K562 (cell line): ENCODE data around the gene SLC30A1. TPM values are rescaled to one million over a fixed set of nuclear protein-coding genes. Genes with fewer than 3 reads are reported as not detected.

Experiments used
- ATF2 ChIP-seq: sonication (generic); formaldehyde crosslinking; IDR thresholded peaks from 2 replicates; pipeline ENCODE4 v1.8.1; 2022; ENCODE audit warnings: missing genetic modification reagents
- DNMT1 ChIP-seq: fragments of 450-650 bp; IDR thresholded peaks from 2 replicates; pipeline ENCODE4 v1.6.1; 2016; ENCODE audit warnings: antibody characterized with exemption, mild to moderate bottlenecking
- MCM5 ChIP-seq: fragments of 450-650 bp; IDR thresholded peaks from 2 replicates; pipeline ENCODE4 v1.6.1; 2016; ENCODE audit warnings: low read depth
- MYBL2 ChIP-seq, 2 experiments: fragments of 450-650 bp in 1 of 2; sonication (generic) in 1 of 2; formaldehyde crosslinking in 1 of 2; IDR thresholded peaks; 2 replicates each; pipeline versions ENCODE4 v1.6.1 to v1.8.1; 2017 to 2022; ENCODE audit warnings: borderline replicate concordance in 1 of 2, inconsistent platforms in 1 of 2, low read depth in 1 of 2, mild to moderate bottlenecking in 1 of 2, missing genetic modification reagents in 1 of 2, moderate library complexity in 1 of 2
- NR0B1 ChIP-seq: fragments of 450-650 bp; IDR thresholded peaks from one replicate; pipeline ENCODE4 v1.6.1; 2018; ENCODE audit warnings: mild to moderate bottlenecking, moderate library complexity; ENCODE audit not compliant: partially characterized antibody
- PRMT5 ChIP-seq: sonication (generic); formaldehyde crosslinking; IDR thresholded peaks from 2 replicates; pipeline ENCODE4 v1.5.0; 2020; ENCODE audit warnings: missing genetic modification reagents
- RBM17 ChIP-seq: fragments of 200-400 bp; formaldehyde crosslinking; IDR thresholded peaks from 2 replicates; pipeline ENCODE4 v1.6.1; 2017; ENCODE audit warnings: low read depth, mild to moderate bottlenecking, low read length, borderline replicate concordance
- REST ChIP-seq, 2 experiments: fragments of 450-650 bp; formaldehyde crosslinking in 1 of 2; IDR thresholded peaks; 2 replicates each; pipeline versions ENCODE4 v1.4.0 to v1.6.1; 2014 to 2020; ENCODE audit warnings: mild to moderate bottlenecking in 2 of 2, borderline replicate concordance in 1 of 2, low read depth in 1 of 2
- SAFB ChIP-seq: fragments of 200-400 bp; formaldehyde crosslinking; IDR thresholded peaks from 2 replicates; pipeline ENCODE4 v1.6.1; 2017; ENCODE audit warnings: low read depth, low read length, borderline replicate concordance
- SAP30 ChIP-seq: fragments of 200-600 bp; sonication (generic); IDR thresholded peaks from 2 replicates; pipeline ENCODE4 v1.6.1; 2012; ENCODE audit warnings: borderline replicate concordance, low read depth, mild to moderate bottlenecking, moderate library complexity, low read length, control low read depth, inconsistent platforms; ENCODE audit not compliant: insufficient read depth, poor library complexity, severe bottlenecking
- SRSF7 ChIP-seq: fragments of 200-400 bp; formaldehyde crosslinking; optimal IDR thresholded peaks from 2 replicates; pipeline ENCODE3; 2017; ENCODE audit warnings: mild to moderate bottlenecking, low read depth, low read length
- ZNF224 ChIP-seq: sonication (generic); formaldehyde crosslinking; IDR thresholded peaks from 2 replicates; pipeline ENCODE4 v1.8.0; 2022; ENCODE audit warnings: mild to moderate bottlenecking, missing genetic modification reagents
- ZNF280B ChIP-seq: fragments of 250-450 bp; sonication (Bioruptor Pico); IDR thresholded peaks from 2 replicates; pipeline ENCODE4 v1.5.1; 2021; ENCODE audit warnings: mild to moderate bottlenecking
- polyA plus RNA-seq, 8 experiments: library from polyadenylated mRNA; depleted of rRNA in 4 of 8; stranded (reverse) in 5 of 8; unstranded in 3 of 8; fragments of >200 nt; fragmentation: Nextera tagmentation in 2 of 8; fragmentation: Illumina TruSeq in 1 of 8; extraction: Ambion mirVana in 2 of 8; extraction: Trizol in 1 of 8; gene quantifications; 2 replicates each; pipeline versions ENCODE4 v1.2.1 to v1.2.3, GENCODE V29; 2011 to 2014; ENCODE audit warnings: inconsistent platforms in 1 of 8, missing spikeins in 1 of 8
- total RNA-seq, 7 experiments: library from RNA; depleted of rRNA in 6 of 7; stranded (reverse); fragments of >200 nt in 6 of 7; fragmentation: Illumina TruSeq in 2 of 7; extraction: Trizol in 2 of 7; gene quantifications; 2 replicates each; pipeline versions ENCODE4 v1.2.1 to v1.2.3, GENCODE V29; 2011 to 2021; ENCODE audit warnings: low replicate concordance in 1 of 7

Gene SLC30A1
- total and polyA plus RNA-seq, 9 of the 15 experiments (the other 6 are each of a cell fraction or from before 2014, with no cell fraction given), result 4.1 to 14.4 (median 6.6) TPM

GRCh38 chr1:211578640-211579439, at the start of gene SLC30A1 (continued):
- TF ChIP-seq REST (IDR thresholded peaks at IDR 0.05; ENCODE audit: borderline replicate concordance), result peak; percentile 36; the same call in 1 of the 2 replicates
- TF ChIP-seq REST (CRISPR knock-in tag; IDR thresholded peaks at IDR 0.05; ENCODE audit: low read depth), result 0 out of 2 replicates have a peak, but pooled peaks have one; percentile 41
- no peak for TF ChIP-seq PRMT5 (CRISPR knock-in tag)
- no peak for TF ChIP-seq SRSF7
- TF ChIP-seq ATF2, result peak; percentile 39; the same call in 1 of the 2 replicates
- no peak for TF ChIP-seq ZNF224
- no peak for TF ChIP-seq RBM17
- no peak; the same call in 1 of the 2 replicates for TF ChIP-seq SAFB
- TF ChIP-seq MCM5, result no peak
- TF ChIP-seq MYBL2 (IDR thresholded peaks at IDR 0.05; ENCODE audit: low read depth), result no peak
- no peak for TF ChIP-seq MYBL2 (CRISPR knock-in tag; IDR thresholded peaks at IDR 0.05; ENCODE audit: borderline replicate concordance)
- peak; percentile 75 for TF ChIP-seq SAP30
- no peak for TF ChIP-seq ZNF280B (CRISPR knock-in tag)
- TF ChIP-seq NR0B1, result no peak
- no peak for TF ChIP-seq DNMT1
